T47D (cell line): Measurements from ENCODE around the gene PRR33.
"Not testable (repeated sequence)": the region's sequence is repeated elsewhere in the genome, so short reads cannot be mapped to it uniquely, and the experiment has no call there.

Source experiments
- DNase-seq, 2 experiments: peaks; one replicate each; pipeline versions ENCODE4 v3.0.0 to v3.0.0-alpha.2; 2011 to 2012; ENCODE audit warnings: low read depth in 1 of 2, low spot score in 1 of 2
- JUND ChIP-seq: IDR thresholded peaks from 2 replicates; pipeline ENCODE4 v1.6.1; 2012; ENCODE audit warnings: low read depth
- in situ Hi-C: cut with HindIII; loops from 2 replicates; pipeline ENCODE4 v1.10.0; 2016; ENCODE audit warnings: low sequenced_read_pairs, low pct_unique_long_range_greater_than_20kb

Gene PRR33

DNA sequence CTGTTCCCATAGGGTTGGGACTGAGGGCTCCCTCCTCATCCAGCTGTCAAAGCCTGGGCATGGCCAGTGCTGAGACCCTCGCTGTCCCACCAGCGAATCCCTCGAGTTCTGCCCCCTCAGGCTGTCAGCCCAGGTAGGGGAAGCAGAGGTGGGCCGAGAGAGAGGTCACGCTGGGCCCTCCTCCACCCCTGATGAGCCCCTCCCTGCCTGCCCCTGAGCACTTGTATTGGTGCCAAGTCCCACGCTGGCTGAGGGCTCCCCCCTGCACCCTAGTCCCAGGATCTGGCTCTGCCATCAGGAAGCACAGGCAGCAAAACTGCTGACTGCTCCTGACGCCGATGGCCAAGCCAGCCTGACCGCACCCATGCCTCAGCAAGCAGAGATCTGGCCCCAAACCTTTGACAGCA lies 3.3 kb downstream of the PRR33 start:
- no peak for TF ChIP-seq JUND
- DNase-seq: no peak
- in situ Hi-C loops: no loop called here

DNA sequence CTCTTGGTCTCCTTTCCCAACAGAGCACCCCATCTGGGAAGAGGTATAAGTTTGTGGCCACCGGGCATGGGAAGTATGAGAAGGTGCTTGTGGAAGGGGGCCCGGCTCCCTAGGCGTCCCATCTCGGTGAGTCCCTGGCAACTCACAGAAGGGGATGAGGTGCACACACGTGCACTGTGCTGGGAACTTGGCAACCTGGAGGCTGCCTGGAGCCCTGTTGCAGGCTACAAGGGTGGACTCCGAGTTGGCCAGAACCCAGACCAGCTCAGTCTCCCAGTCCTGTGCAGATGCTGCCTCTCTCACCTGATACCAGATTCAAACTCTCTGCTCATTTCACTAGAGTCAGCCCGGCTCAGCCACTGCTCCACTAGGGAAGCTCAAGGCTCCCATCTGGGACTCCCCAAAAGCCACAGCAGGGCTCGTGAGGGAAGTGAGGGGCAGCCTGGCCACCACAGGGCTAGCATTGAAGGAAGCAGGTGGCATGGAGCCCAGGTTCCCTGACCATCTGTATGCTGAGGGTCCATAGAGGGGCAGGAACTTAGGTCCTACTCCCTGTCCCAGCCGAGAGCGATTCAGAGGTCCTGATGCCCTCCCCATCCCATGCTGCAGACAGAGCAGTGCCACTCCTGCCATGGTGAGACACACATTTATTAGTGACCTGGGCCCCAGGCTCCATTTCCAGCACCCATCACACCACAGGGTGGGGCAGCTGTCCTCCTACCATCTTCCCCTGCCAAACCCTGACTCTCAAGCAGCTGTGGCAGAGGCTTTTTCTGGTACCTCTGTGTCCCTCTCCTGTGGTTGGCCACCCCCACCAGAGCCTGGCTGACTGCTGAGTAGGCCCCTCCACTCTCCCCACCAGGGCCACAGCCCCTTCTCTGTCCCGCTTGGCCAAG lies 4.0 kb downstream of the PRR33 start:
- TF ChIP-seq JUND: no peak
- no peak for DNase-seq
- in situ Hi-C loops: no loop called here

DNA sequence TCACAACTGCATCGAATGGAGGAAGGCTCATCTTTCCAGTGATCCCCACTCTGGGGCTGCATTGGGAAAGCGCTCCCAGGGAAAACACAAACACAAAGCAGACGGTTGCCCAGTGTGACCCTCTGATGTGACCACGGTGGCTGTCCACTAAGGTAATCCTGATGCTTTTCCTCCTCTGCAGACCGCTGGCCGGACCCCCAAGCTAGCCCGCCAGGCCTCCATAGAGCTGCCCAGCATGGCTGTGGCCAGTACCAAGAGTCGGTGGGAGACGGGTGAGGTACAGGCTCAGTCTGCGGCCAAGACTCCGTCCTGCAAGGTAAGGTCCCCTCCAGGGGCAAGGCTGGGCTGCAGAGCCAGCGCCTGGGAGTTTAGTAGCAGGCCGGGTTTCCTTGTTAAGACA lies 5.1 kb downstream of the PRR33 start:
- DNase-seq, in situ Hi-C loops: not testable (repeated sequence)

DNA sequence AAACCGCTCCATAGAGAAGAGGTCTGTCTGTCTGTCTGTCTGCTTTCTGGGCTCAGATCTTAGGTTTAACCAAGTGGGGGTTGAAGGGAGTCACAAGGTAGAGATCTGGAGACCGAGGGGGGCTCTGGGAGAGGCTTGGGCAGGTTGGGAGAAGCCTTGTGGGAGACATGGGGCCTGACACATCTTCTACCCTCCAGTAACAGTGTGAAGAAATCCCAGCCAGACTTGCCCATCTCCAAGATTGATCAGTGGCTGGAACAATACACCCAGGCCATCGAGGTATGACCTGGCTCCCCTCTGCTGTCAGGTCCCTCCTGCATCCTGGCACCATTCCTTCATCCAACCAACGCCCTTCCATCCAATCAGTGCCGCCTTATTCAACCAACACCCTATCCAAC lies 7.4 kb downstream of the PRR33 start:
- in situ Hi-C loops: no loop called here

DNA sequence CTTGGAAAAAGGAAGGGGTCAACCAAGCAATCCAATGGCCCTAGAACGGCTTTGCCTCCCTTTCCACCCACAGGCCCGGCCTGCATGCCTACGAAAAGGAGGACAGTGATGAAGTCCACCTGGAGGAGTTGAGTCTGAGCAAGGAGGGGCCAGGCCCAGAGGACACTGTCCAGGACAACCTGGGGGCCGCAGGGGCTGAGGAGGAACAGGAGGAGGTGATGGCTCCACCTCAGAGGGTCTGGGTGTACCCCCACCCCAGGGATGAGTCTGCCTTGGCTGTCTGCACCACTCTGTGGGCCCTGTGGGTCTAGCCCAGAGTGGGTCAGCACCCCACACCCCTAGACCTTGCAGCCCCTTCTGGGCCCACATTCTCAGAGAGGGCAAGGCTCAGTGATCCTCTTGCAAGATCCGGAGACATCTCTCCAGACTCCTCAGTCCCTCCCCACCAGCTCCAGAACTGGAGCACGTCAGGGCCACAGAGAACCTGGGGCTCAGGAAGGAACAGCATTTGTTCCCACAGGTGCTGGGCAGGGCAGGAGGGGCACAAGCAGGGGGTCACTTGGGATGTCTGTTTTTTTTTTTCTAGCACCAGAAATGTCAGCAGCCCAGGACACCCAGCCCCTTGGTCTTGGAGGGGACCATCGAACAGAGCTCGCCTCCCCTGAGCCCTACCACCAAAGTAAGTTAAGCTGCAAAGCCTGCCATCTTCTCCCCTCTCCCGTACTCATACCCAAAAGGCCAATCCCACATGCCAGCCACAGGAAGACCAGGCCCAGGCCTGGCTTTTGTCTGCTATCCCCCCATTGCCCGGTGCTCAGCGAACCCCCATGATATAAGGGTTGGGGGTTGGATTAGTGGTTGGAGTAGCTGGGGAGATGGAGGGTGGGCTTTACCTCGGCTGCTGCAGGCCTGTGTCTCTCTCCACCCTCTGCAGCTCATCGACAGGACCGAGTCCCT lies 8.1 kb downstream of the PRR33 start:
- in situ Hi-C loops: no loop called here
- TF ChIP-seq JUND: no peak
- DNase-seq: no peak

More for the DNA sequence above, 7.4 kb downstream of the PRR33 start:
- no peak for DNase-seq
- no peak for TF ChIP-seq JUND

DNA sequence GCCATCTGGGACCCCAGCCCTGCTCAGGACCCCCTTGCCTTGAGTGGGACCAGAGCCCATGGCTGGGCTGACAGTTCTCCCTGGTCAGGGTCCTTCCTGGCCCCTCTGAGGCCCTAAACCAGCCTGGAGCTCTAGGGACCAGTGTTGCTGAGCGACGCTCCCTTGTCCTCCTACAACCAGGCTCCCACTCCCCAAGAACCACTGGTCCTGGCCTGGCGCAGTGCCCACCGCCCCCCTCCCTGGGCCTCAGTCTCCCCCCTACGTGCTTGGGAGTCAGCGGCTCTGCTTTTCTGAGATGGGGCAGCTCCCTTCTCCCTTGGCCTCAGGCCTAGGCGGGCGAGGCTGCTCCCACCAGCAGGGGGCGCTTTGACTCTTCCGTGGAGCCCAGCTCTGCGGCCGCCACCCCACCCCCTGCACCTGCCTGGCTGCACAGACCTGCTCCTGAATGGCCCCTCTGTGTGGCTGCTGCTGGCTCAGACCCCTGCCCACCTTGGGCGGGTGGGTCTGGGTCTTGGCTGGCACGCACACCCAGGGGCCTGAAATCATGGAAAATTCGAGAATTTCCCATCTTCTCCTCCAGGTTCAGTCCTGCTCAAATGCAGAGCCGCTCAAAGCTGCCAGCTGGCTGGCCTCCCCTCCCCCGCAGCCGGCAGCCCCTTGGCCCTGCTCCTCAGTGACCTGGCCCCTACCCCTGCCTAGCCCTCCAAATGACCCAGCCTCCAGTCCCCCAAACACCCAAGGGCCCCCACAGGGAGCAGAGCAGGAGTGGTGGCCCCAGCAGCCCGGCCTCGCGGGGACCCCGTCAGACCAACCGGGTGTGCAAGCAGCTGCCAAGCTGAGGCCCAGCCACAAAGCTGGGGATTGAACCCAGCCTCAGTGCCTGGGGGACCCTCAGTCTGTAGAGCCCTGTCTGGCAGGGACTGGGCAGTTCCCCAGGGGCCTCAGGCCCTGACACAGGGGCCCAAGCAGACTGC lies 9.1 kb downstream of the PRR33 start:
- peak; percentile 77 to 86 for DNase-seq
- no peak for TF ChIP-seq JUND
- in situ Hi-C loops: no loop called here

DNA sequence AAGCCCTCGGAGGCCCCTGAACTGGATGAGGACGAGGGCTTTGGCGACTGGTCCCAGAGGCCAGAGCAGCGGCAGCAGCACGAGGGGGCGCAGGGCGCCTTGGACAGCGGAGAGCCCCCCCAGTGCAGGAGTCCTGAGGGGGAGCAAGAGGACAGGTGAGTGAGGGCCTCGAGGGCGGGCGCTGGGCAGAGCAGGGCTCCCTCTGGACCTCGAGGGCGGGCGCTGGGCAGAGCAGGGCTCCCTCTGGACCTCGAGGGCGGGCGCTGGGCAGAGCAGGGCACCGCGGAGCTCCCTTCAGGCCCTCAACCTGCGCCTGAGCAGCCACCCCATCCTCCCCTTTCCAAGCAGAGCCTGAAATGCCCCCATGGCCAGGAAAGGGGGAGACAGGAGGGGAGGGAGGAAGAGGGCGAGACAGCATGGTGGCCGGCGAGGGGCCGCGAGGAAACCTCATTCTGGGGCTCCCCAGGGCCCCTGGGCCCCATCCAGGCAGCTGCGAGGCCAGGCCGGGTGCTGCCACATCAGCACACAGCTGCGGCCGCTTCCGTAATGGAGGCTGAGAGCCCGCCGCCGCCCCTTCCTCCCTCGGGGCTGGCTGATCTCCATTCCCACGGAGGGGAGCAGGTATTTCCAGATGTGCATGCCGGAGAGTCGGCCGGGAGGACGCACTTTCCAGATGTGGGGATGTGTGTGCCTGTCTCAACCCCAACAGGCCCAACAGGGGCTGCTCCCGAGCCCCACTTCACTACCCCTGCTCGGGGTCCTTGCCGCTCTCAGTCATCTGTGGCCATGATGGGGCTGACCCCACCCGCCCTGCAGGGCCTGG lies 10.0 kb downstream of the PRR33 start:
- in situ Hi-C loops: no loop called here

DNA sequence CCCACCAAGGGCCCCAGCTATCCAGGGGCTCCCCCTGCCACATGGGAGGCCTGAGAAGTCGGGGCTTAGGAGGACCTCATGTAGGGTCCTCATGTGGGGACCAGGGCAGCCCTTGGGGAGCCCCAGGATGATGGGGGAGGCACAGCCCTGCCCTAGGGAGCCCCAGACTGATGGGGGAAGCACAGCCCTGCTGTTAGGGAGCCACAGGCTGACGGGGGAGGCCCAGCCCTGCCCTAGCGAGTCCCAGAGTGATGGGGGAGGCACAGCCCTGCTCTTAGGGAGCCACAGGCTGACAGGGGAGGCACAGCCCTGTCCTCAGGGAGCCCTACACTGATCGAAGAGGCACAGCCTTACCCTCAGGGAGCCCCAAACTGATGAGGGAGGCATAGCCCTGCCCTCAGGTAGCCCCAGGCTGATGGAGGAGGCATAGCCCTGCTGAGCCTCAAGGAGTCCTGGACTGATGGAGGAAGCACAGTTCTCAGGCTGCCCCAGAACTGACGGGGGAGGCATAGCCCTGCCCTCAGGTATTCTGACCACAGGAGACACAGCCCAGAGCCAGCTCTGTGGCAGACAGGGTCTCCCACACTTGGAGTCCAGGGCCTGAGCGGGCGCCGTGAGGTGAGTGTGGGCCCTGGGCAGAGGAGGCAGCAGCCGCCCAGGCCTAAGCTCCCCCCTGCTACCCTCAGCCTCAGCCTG lies 10.8 kb downstream of the PRR33 start:
- in situ Hi-C loops: no loop called here
- TF ChIP-seq JUND: no peak
- DNase-seq: no peak

More for the DNA sequence above, 10.0 kb downstream of the PRR33 start:
- TF ChIP-seq JUND: no peak
- no peak for DNase-seq

DNA sequence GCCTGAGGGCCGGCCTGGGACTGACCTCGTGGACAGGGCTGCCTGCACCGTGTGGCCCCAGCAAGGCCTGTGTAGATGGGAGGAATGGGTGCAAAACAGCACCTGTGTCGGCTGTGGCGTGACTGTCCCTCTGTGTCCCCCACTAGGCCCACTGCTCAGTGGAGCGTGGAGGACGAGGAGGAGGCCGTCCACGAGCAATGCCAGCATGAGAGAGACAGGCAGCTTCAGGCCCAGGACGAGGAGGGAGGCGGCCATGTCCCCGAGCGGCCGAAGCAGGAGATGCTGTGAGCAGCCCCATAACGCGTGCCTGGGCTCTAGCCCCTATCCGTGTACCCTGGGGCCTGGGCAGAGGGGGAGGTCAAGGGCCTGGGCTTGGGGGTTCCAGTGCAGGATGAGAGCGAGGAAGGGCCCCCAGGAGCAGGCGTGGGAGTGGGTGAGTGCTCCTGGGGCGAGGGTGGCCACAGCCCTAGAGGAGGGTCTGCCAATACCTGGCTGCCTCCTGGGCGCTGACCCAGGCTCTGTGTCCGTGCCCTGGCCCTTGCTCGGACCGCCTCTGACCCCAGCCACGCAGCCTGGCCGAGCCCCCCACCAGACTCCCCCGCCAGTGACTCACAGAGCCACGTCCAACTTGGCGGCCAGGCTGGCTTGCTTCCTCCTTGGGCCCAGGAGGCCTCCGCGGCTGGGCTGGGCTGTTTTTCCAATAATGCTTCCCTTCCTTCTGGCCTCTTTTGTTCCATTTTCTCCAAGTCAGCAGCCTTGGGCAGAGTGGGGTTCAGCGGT lies 11.6 kb downstream of the PRR33 start:
- in situ Hi-C loops: no loop called here
- DNase-seq: no peak
- TF ChIP-seq JUND: no peak

DNA sequence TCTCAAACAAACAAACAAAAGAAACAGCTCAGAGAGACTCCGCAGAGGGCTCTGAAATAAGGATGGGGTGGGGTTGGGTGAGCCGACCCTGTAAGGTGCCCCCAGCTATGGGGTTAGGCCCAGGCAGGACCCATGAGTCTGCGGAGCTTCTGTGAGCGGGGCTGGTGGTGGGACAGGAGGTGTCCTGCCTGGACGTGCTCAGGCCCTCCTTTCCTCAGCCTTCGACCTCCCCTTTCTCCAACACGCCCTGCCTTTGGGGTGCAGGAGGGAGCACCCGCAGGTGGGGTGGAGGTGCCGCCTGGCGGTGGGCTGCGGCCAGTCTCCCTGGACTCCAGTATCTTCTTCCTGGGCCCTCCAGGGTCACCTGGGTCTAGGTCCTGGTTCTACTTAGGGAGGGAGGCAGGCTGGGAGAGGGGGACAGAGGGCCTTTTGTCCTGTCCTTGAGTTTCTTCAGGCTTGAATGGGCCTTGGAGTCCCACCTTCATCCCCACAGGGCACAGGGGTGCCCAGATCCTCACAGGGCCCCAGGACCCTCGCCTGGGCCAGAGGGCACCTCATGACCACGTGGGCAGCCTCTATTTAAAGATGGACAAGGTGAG lies 12.3 kb downstream of the PRR33 start:
- TF ChIP-seq JUND: no peak
- in situ Hi-C loops: no loop called here
- DNase-seq: no peak
